Measurements from ENCODE around the gene PLPPR5.

- TF ChIP-seq CTCF (IDR thresholded peaks at IDR 0.05; ENCODE audit: low read length) (no peak), EZH2 (IDR thresholded peaks at IDR 0.05; ENCODE audit: borderline replicate concordance, low read length) (no peak)
Measured at GRCh38 chr1:98949166-98949565, 55.5 kb downstream of the PLPPR5 start.
